Body of pancreas (tissue), 4 donors: ENCODE results near the gene LTBP3. TPM values are rescaled to one million over a fixed set of nuclear protein-coding genes. Genes with fewer than 3 reads are reported as not detected.

Experiments
- ATAC-seq: fragments of 150-250 bp; one replicate; pipeline ENCODE4 v1.9.1; 2016
- DNase-seq, 4 donors: peaks; one replicate each; pipeline ENCODE4 v3.0.0-alpha.2; 2019
- H3K27ac ChIP-seq, 4 donors: fragments of 200-600 bp; sonication (generic); 1 replicate in 3 of 4; 2 replicates in 1 of 4; pipeline versions ENCODE4 v1.5.1 to v1.6.1; 2016 to 2019; ENCODE audit warnings: mild to moderate bottlenecking in 1 of 4, mixed read lengths in 1 of 4, moderate library complexity in 1 of 4
- H3K27me3 ChIP-seq, 2 donors: fragments of 200-600 bp; sonication (generic); one replicate each; pipeline ENCODE4 v1.6.0; 2016; ENCODE audit warnings: mild to moderate bottlenecking in 1 of 2
- H3K36me3 ChIP-seq, 2 donors: fragments of 200-600 bp; sonication (generic); replicated peaks in 1 of 2; 2 replicates each; pipeline ENCODE4 v1.5.1; 2016; ENCODE audit warnings: low read depth in 2 of 2; ENCODE audit not compliant: insufficient read depth in 1 of 2
- H3K4me1 ChIP-seq: fragments of 200-600 bp; sonication (generic); one replicate; pipeline ENCODE4 v1.6.0; 2016
- H3K4me3 ChIP-seq, 2 donors: fragments of 200-600 bp; sonication (generic); 1 replicate in 1 of 2; 2 replicates in 1 of 2; pipeline ENCODE4 v1.5.1; 2016 to 2019
- H3K9me3 ChIP-seq, 3 donors: fragments of 200-600 bp; sonication (generic); 1 replicate in 2 of 3; 2 replicates in 1 of 3; pipeline ENCODE4 v1.5.1; 2016
- CTCF ChIP-seq, 7 experiments: fragments of 450-650 bp in 4 of 7; fragments of 200-600 bp in 3 of 7; sonication (generic) in 3 of 7; IDR thresholded peaks; one replicate each; pipeline ENCODE4 v1.5.1; 2016 to 2019; ENCODE audit warnings: antibody characterized with exemption in 7 of 7
- POLR2A ChIP-seq, 3 donors: fragments of 450-650 bp; IDR thresholded peaks; one replicate each; pipeline ENCODE4 v1.6.1; 2016; ENCODE audit warnings: antibody characterized with exemption in 3 of 3, mild to moderate bottlenecking in 2 of 3
- WGBS, 2 donors: methylation state at CpG; one replicate each; pipeline ENCODE4 v1.1.5; 2017; 5-methylcytosine and 5-hydroxymethylcytosine counted together
- intact Hi-C: fragments of 100-400 bp; cut with DNase I; formaldehyde crosslinking; loops from one replicate; pipeline ENCODE4 v1.15.1; 2023
- total RNA-seq, 2 donors: library from RNA; depleted of rRNA; stranded (reverse); fragments of >200 nt; gene quantifications; one replicate each; pipeline ENCODE4 v1.1.0, GENCODE V29; 2016

Gene LTBP3
- total RNA-seq, 2 donors from 2014 or later, result 131 to 330 TPM

- H3K27me3 ChIP-seq, result no peaks in the 10 kb centered on the region
- H3K9me3 ChIP-seq, result no peaks in the 10 kb centered on the region
- DNase-seq, result no peak
- H3K36me3 ChIP-seq, result peaks cover 0 to 10% of the 10 kb centered on the region in 2 donors
- no peak for TF ChIP-seq CTCF (IDR thresholded peaks at IDR 0.05)
- no peak for TF ChIP-seq POLR2A (IDR thresholded peaks at IDR 0.05)
- no peak for ATAC-seq
- intact Hi-C loops, result no loop called here
- peaks cover 17% of the 10 kb centered on the region for H3K4me1 ChIP-seq
- no peak overlapping the region for H3K4me3 ChIP-seq
- WGBS, 2 donors, result 73 to 76% methylated on average over 2 to 3 of the region's 3 CpGs
- no peak overlapping the region for H3K27ac ChIP-seq
These were observed 37.0 kb upstream of the LTBP3 start for GRCh38 chr11:65595131-65595530.

- H3K4me3 ChIP-seq, result no peak overlapping the region
- H3K4me1 ChIP-seq, result peaks cover 17% of the 10 kb centered on the region
- H3K27ac ChIP-seq, result no peak overlapping the region
- 76 to 84% methylated on average over 9 to 26 of the region's 26 CpGs for WGBS, 2 donors
- intact Hi-C loops, result no loop called here
- ATAC-seq, result no peak
- peaks cover 0 to 6% of the 10 kb centered on the region in 2 donors for H3K36me3 ChIP-seq
- peak in 2 of 4 donors; percentile 34 to 43 for DNase-seq
- TF ChIP-seq CTCF (IDR thresholded peaks at IDR 0.05), result peak in 6 of 7 experiments; percentile 21 to 47 (median 40)
- no peak for TF ChIP-seq POLR2A (IDR thresholded peaks at IDR 0.05)
- H3K27me3 ChIP-seq, result no peaks in the 10 kb centered on the region
- no peaks in the 10 kb centered on the region for H3K9me3 ChIP-seq
These were observed 35.6 kb upstream of the LTBP3 start for GRCh38 chr11:65593518-65594414.

GRCh38 chr11:65592858-65593517 is 34.8 kb upstream of the LTBP3 start:
- intact Hi-C loops, result no loop called here
- H3K27ac ChIP-seq, result no peak overlapping the region

More at GRCh38 chr11:65592858-65593517, 34.8 kb upstream of the LTBP3 start:
- no peaks in the 10 kb centered on the region for H3K27me3 ChIP-seq
- H3K9me3 ChIP-seq, result no peaks in the 10 kb centered on the region
- peaks cover 0 to 2% of the 10 kb centered on the region in 2 donors for H3K36me3 ChIP-seq
- no peak overlapping the region for H3K4me3 ChIP-seq
- DNase-seq (peak in 1 of 4 donors; percentile 9), ATAC-seq (no peak)
- TF ChIP-seq CTCF (IDR thresholded peaks at IDR 0.05), result no peak
- TF ChIP-seq POLR2A (IDR thresholded peaks at IDR 0.05), result no peak
- WGBS, 2 donors, result 69 to 74% methylated on average over 18 to 21 of the region's 22 CpGs
- H3K4me1 ChIP-seq, result peaks cover 17% of the 10 kb centered on the region
